GM21723 (cell line): Measurements from ENCODE around the gene HNF1B.

Experiments
- ATAC-seq: cut with Tn5 transposase; IDR thresholded peaks from one replicate; pipeline ENCODE4 v1.9.1; 2021; ENCODE audit warnings: mild to moderate bottlenecking, moderate library complexity; ENCODE audit not compliant: unreplicated experiment

The HNF1B gene

GRCh38 chr17:37762666-37763065 lies 17.8 kb upstream of the HNF1B start:
- ATAC-seq: no peak

- no peak for ATAC-seq
These were observed 17.1 kb upstream of the HNF1B start for GRCh38 chr17:37761961-37762360.

- ATAC-seq: no peak
These were observed 16.2 kb upstream of the HNF1B start for GRCh38 chr17:37761059-37761458.

- no peak for ATAC-seq
These were observed 14.3 kb upstream of the HNF1B start for GRCh38 chr17:37759014-37759637.

- ATAC-seq: no peak
These were observed 11.2 kb upstream of the HNF1B start for GRCh38 chr17:37756051-37756450.

GRCh38 chr17:37755455-37755854 lies 10.6 kb upstream of the HNF1B start:
- no peak for ATAC-seq

GRCh38 chr17:37754363-37754762 lies 9.5 kb upstream of the HNF1B start:
- ATAC-seq: no peak

GRCh38 chr17:37752482-37752881 lies 7.6 kb upstream of the HNF1B start:
- no peak for ATAC-seq

- ATAC-seq: no peak
These were observed 6.1 kb upstream of the HNF1B start for GRCh38 chr17:37750768-37751475.

GRCh38 chr17:37750292-37750691 lies 5.4 kb upstream of the HNF1B start:
- ATAC-seq: no peak

- no peak for ATAC-seq
These were observed 2.4 kb upstream of the HNF1B start for GRCh38 chr17:37747222-37747621.

GRCh38 chr17:37746617-37747016 lies 1.8 kb upstream of the HNF1B start:
- no peak for ATAC-seq

GRCh38 chr17:37745801-37746426 lies 1.1 kb upstream of the HNF1B start:
- no peak for ATAC-seq

- peak; percentile 11 for ATAC-seq
These were observed 279 bp downstream of the HNF1B start for GRCh38 chr17:37744633-37744927.

GRCh38 chr17:37743875-37744632 lies 805 bp downstream of the HNF1B start:
- peak; percentile 28 for ATAC-seq

GRCh38 chr17:37743612-37743874 lies 1.3 kb downstream of the HNF1B start:
- no peak for ATAC-seq

- no peak for ATAC-seq
These were observed 1.9 kb downstream of the HNF1B start for GRCh38 chr17:37742762-37743611.

GRCh38 chr17:37742116-37742761 lies 2.6 kb downstream of the HNF1B start:
- ATAC-seq: no peak

- no peak for ATAC-seq
These were observed 3.3 kb downstream of the HNF1B start for GRCh38 chr17:37741341-37742115.

GRCh38 chr17:37740915-37741314 lies 3.9 kb downstream of the HNF1B start:
- ATAC-seq: no peak
